ENCODE data around the gene MUS81. TPM values are rescaled to one million over a fixed set of nuclear protein-coding genes. Genes with fewer than 3 reads are reported as not detected.

MUS81 gene
- total and polyA plus RNA-seq, 2 of the 13 experiments (the other 11 are each of a cell fraction or from before 2014, with no cell fraction given), result 25.6 to 30.2 TPM

- TF ChIP-seq ZNF362 (CRISPR knock-in tag; IDR thresholded peaks at IDR 0.05; ENCODE audit: borderline replicate concordance), result no peak
- peak; percentile 85 to 90; a peak in 3 of 4 replicates for TF ChIP-seq HMGXB4 (CRISPR knock-in tag; IDR thresholded peaks at IDR 0.05; ENCODE audit: borderline replicate concordance in 1 of 2, low read depth in 1 of 2)
- TF ChIP-seq ESRRA (CRISPR knock-in tag; IDR thresholded peaks at IDR 0.05; ENCODE audit: low read depth), result no peak
- TF ChIP-seq REPIN1 (CRISPR knock-in tag; IDR thresholded peaks at IDR 0.05; ENCODE audit: borderline replicate concordance, low read depth), result no peak
- no peak for TF ChIP-seq ERF (CRISPR knock-in tag; IDR thresholded peaks at IDR 0.05)
- no peak for TF ChIP-seq ZNF292 (CRISPR knock-in tag; IDR thresholded peaks at IDR 0.05; ENCODE audit: borderline replicate concordance, low read depth)
- 0 out of 2 replicates have a peak, but pooled peaks have one; percentile 33 for TF ChIP-seq MAZ (IDR thresholded peaks at IDR 0.05; ENCODE audit: borderline replicate concordance, low read depth, low read length)
- peak; percentile 76 for TF ChIP-seq MAZ (CRISPR knock-in tag; IDR thresholded peaks at IDR 0.05; ENCODE audit: low read depth)
- TF ChIP-seq ZNF672 (CRISPR knock-in tag; IDR thresholded peaks at IDR 0.05), result no peak
- no peak for TF ChIP-seq REXO4 (CRISPR knock-in tag; IDR thresholded peaks at IDR 0.05; ENCODE audit: borderline replicate concordance)
- no peak for TF ChIP-seq HMG20A (CRISPR knock-in tag; IDR thresholded peaks at IDR 0.05; ENCODE audit: borderline replicate concordance)
- no peak for TF ChIP-seq ZMAT3 (CRISPR knock-in tag; conservative IDR thresholded peaks at IDR 0.05)
- TF ChIP-seq ZFP36L1 (CRISPR knock-in tag; IDR thresholded peaks at IDR 0.05), result no peak
- no peak for TF ChIP-seq ZNF30 (CRISPR knock-in tag; IDR thresholded peaks at IDR 0.05)
- TF ChIP-seq PLRG1 (conservative IDR thresholded peaks at IDR 0.05), result no peak
- 0 out of 2 replicates have a peak, but pooled peaks have one; percentile 23 for TF ChIP-seq SP4 (CRISPR knock-in tag; IDR thresholded peaks at IDR 0.05)
- TF ChIP-seq ZNF614 (CRISPR knock-in tag; IDR thresholded peaks at IDR 0.05; ENCODE audit: borderline replicate concordance), result 0 out of 2 replicates have a peak, but pooled peaks have one; percentile 40
- TF ChIP-seq BRCA1 (CRISPR knock-in tag; IDR thresholded peaks at IDR 0.05), result no peak
- TF ChIP-seq PAWR (CRISPR knock-in tag; IDR thresholded peaks at IDR 0.05; ENCODE audit: borderline replicate concordance), result no peak
- no peak for TF ChIP-seq ELF4 (CRISPR knock-in tag; IDR thresholded peaks at IDR 0.05; ENCODE audit: borderline replicate concordance)
- TF ChIP-seq SMARCE1 (IDR thresholded peaks at IDR 0.05; ENCODE audit: borderline replicate concordance), result no peak
- no peak for TF ChIP-seq BRD4 (CRISPR knock-in tag; IDR thresholded peaks at IDR 0.05)
- no peak for TF ChIP-seq KDM5A (IDR thresholded peaks at IDR 0.05; ENCODE audit: borderline replicate concordance, low read length)
- TF ChIP-seq ZBTB14 (CRISPR knock-in tag; IDR thresholded peaks at IDR 0.05), result no peak
- no peak for TF ChIP-seq GTF3A (CRISPR knock-in tag; conservative IDR thresholded peaks at IDR 0.05)
- TF ChIP-seq FOSL2 (CRISPR knock-in tag; IDR thresholded peaks at IDR 0.05), result peak; percentile 56; the same call in 1 of the 2 replicates
- TF ChIP-seq ZNF10 (CRISPR knock-in tag; IDR thresholded peaks at IDR 0.05; ENCODE audit: borderline replicate concordance, low read depth), result no peak
- peak; percentile 50; the same call in 1 of the 2 replicates for TF ChIP-seq MYC (CRISPR knock-in tag; IDR thresholded peaks at IDR 0.05; ENCODE audit: borderline replicate concordance)
- TF ChIP-seq MLX (CRISPR knock-in tag; IDR thresholded peaks at IDR 0.05), result no peak
Measured at GRCh38 chr11:65884716-65885092, 24.5 kb downstream of the MUS81 start (continued).

All from HepG2 (cell line).